NCI-H187 treated with DMSO at 0.1 percent for 48 hours (cell line): ENCODE data around the gene ENKD1.
"Not testable (repeated sequence)": the region's sequence is repeated elsewhere in the genome, so short reads cannot be mapped to it uniquely, and the experiment has no call there.

Experiments used
- DNase-seq: peaks from one replicate; lab custom pipeline; 2025; lab: John Stamatoyannopoulos, UW

The ENKD1 gene, protein sequence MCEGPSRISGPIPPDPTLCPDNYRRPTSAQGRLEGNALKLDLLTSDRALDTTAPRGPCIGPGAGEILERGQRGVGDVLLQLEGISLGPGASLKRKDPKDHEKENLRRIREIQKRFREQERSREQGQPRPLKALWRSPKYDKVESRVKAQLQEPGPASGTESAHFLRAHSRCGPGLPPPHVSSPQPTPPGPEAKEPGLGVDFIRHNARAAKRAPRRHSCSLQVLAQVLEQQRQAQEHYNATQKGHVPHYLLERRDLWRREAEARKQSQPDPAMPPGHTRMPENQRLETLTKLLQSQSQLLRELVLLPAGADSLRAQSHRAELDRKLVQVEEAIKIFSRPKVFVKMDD

DNA sequence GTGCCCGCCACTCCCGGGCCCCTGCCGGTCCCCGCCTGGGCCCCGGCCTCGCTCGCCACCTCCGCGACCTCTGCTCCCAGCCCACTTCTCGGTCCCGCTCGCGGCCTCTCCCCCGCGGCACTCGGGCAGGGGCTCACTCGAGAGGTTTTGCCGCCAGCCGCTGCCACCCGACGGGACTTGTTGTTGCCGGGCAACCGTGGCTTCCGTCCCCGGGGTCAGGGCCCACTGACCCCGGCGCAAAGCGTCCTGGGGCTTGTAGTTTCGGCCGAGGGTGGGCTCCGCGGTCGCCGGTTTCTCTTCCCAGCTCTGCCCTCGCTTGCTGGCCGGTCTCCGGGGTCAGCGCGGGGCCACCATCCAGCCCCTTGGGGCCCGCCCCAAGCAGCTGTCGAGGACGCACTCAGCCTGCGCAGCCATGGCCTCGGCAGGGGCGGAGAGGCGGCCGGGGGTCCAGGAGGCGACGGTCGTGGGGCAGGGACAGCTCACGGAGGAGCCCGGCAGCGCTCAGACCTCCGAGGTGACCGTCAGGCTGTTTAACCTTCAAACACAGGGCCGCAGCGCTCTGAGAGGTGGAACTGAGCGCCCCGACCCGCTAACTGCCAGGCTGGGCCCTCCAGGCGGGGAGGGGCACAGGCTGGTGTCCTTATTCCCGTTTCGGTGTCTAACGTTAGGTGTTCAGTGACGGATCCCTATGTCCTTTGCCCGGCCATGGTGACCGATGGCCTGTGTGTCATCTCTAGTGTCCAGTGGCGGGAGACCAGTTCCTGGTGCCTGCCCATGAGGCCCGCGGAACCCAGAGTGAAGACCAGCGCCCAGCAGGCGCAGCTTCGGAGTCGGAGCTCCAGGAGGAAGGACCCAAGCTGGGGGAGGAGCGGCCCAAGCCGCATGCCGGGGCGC, at the start of gene ENKD1, which contains the start of gene C16orf86:
TSS of gene ENKD1 (minus strand) at position 192 of the 894 bp plus-strand sequence. CDS start 308 bp downstream, outside the sequence.
TSS of gene C16orf86 (plus strand) at position 256 of the 894 bp plus-strand sequence. CDS start at position 413, 157 bp downstream.
- no peak for DNase-seq

DNA sequence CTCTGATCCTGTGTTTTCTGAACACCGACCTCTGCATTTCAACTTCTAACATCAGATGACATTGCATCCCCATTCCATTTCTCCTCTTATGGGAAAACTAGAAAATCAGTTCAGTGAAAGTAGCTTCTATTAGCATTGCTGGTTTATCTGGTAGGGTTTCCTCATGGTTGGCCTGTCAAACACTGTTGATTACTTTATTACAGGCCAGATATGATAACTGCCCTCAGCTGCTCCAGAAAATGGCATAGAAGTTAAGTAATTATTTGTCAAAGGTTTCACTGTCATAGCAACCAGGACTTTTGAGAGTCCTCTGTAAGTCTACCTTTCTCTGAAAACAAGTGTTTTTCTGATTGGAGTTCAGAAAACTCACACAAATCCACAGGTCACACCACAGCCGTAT, 49.5 kb upstream of the ENKD1 start:
- no peak for DNase-seq

DNA sequence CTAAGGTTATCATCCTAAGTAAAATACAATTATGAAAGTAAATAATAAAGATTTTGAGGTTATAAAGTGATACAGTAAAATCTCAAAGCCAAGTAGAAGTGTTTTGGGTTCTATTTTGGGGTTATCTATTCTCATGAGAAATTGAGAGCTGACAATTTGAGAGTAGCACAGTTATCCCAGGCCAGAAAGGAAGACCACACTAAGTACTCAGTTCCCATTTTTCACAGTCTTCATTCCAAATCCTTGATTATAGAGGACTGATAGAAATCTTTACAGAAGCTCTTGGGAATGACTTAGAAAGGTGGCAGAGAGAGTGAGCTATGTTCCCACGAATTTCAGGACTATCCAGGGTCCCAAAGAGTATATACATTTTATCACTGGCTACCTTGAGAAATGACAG, 48.0 kb upstream of the ENKD1 start:
- DNase-seq, result no peak

DNA sequence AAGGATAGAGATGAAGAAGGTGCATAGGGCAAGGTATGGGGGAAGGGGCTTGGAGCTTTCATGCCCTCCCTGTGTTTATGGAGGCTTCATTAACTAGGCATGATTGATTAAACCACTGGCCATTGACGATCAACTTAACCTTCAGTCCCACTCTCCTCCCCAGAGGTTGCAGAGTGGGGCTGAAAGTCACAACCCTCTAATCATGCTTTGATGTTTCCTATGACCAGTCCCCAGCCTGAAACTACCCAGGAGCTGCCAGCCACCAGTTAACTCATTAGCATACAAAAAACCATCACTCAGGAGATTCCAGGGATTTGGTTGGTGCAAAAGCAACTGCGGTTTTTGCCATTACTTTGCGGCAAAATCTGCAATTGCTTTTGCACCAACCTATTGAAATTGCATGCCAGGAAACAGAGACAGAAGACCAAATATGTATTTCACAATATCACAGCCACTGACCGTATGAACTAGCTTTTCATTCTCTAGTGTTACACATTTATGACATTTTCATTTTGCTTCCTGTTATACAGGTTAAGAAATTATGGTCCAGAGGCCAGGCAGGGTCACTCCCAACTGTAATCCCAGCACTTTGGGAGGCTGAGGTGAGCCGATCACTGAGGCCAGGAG, 47.2 kb upstream of the ENKD1 start:
- DNase-seq, result no peak

DNA sequence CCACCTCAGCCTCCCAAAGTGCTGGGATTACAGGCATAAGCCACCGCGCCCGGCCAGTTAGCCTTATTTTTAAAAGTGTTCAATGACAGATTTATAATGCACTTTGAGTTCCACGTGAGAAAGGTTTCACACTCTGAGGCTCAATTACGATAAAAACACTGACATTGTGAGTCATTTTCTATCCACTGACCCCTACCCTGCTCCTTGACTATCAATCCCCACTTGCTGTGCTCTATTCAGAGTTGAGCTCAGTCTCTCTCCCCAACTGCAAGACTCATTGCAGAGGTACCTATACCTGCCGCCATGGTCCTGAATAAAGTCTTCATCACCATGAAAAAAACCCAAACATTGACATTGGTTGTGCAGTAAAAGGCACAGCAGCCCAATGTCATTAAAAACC, 44.1 kb upstream of the ENKD1 start:
- no peak for DNase-seq

DNA sequence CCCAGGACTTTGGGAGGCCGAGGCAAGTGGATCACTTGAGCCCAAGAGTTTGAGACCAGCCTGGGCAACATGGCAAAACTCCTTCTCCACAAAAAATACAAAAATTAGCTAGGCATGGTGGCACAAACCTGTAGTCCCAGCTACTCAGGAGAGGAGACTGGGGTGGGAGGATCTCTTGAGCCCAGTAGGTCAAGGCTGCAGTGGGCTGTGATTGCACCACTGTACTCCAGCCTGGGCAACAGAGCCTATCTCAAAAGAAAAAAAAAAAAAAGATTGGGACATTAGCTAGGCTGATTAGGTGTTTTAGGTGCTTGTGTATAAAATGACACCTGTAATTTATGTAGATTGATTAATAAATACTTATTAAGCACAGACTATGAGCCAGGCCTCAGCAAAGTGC, 42.5 kb upstream of the ENKD1 start:
- DNase-seq, result no peak

DNA sequence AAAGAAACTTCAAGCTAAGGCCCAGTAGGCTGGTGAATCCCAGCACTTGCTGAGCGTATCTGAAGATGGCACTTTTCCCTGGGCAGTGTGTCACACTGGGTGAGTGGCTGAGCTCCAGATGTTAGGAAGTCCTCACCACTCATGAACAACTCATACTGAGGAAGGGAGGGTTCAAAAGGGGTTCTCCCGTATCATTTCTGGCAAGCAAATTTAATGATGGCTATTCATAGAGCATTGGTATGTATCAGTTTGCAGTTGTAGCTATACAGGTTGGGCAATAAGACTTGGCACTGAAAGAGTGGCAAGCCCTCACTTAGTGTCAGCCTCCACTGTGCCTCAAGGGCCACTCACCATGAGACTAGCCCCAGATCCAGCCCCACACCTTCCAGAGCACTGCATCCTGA, 41.8 kb upstream of the ENKD1 start:
- no peak for DNase-seq

DNA sequence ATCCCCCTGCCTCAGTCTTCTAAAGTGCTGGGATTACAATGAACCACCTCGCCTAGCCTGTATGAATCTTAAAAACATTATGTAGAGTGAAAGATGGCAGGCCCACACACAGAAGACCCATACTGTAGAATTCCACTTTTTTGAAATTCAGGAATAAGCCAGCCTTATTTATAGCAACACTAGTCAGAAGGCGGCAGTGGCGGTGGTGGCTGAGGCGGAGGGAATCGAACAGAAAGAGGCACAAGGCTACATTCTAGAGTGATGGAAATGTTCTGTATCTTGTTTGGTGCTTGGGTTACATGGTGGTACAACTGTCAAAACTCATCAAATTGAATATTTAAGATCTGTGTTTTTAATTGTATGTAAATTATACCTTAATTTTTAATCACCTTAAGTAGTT, 41.2 kb upstream of the ENKD1 start:
- no peak for DNase-seq

DNA sequence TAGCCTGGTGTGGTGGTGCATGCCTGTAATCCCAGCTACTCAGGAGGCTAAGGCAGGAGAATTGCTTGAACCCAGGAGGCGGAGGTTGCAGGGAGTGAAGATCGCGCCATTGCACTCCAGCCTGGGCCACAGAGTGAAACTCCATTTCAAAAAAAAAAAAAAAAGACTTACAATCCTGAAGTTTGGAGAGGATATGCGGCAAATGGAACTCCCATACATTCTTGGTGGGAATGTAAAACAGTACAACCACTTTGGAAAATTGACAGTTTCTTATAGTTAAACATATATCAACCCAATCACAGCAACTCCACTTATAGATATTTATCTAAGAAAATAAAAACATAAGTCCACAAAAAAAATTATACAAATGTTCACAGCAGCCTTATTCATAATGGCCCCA, 40.7 kb upstream of the ENKD1 start:
- DNase-seq, result no peak

DNA sequence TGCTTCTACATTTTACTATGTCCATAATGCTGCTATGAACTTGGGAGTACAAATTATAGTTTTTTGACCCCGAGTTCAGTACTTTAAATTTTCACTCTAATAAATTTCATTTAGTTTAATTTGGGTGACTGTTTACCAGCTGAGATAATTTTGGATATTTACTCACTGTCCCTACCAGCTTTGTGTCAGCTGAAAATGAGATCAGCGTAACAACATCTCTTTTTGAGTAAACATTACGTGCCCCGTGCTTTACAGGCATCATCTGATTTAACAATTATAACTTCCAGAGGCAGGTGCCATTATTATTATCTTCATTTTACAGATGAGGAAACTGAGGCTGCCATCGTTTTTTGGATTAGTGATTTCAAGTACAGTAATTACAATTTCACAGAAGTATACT, 37.6 kb upstream of the ENKD1 start:
- no peak for DNase-seq

DNA sequence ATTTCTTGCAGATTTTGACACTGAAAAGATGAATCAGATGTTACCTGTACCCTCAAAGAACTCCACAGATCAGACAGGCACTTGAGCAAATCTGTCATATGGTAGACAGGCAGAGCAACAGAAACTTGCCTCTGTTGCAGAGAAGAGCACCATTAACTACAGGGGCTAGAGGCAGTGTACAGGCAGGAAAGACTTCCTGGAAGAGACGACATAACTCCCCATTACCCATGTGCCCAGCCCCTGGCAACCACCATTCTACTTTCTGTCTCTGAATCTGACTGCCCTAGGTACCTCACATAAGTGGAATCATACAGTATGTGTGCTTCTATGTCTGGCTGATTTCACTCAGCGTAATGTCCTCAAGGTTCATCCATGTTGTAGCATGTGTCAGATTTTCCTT, 37.1 kb upstream of the ENKD1 start:
- no peak for DNase-seq

DNA sequence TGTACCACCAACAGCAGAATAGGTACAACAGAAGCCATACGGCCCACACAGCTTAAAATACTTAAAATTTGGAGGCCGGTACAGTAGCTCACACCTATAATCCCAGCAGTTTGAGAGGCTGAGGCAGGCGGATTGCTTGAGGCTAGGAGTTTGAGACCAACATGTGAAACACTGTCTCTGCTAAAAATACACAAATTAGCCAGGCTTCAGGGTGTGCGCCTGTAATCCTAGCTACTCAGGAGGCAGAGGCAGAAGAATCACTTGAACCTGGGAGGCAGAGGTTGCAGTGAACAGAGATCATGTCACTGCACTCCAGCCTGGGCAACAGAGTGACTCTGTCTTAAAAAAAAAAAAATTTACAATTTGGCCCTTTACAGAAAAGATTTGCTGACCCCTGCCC, 35.6 kb upstream of the ENKD1 start:
- no peak for DNase-seq

DNA sequence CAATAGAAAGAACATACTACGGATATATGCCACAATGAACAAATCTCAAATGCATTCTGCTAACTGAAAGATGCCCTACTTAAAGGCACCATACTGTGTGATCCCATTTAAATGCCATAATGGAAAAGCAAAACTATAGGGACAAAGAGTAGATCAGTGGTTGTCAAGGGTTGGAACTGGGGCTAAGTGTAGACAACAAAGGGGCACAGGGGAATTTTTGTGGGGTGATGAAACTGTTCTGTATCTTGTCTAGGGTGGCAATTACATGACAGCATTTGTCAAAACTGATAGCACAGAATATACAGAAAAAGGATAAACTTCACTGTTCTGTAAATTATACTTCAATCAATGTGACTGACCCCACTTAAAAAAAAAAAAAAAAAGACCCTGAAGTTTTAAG, 34.9 kb upstream of the ENKD1 start:
- DNase-seq, result no peak

DNA sequence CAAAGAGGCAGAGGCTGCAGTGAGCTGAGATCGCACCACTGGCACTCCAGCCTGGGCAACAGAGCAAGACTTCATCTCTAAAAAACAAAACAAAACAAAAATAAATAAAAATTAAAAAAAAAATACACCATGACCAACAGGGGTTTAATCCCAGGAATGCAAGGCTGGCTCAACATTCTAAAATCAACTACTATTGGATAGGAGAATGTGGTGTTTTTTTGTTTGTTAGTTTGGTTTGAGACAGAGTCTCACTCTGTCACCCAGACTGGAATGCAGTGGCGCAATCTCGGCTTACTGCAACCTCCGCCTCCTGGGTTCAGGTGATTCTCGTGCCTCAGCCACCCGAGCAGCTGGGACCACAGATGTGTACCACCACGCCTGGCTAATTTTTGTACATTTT, 32.7 kb upstream of the ENKD1 start:
- DNase-seq, result no peak

DNA sequence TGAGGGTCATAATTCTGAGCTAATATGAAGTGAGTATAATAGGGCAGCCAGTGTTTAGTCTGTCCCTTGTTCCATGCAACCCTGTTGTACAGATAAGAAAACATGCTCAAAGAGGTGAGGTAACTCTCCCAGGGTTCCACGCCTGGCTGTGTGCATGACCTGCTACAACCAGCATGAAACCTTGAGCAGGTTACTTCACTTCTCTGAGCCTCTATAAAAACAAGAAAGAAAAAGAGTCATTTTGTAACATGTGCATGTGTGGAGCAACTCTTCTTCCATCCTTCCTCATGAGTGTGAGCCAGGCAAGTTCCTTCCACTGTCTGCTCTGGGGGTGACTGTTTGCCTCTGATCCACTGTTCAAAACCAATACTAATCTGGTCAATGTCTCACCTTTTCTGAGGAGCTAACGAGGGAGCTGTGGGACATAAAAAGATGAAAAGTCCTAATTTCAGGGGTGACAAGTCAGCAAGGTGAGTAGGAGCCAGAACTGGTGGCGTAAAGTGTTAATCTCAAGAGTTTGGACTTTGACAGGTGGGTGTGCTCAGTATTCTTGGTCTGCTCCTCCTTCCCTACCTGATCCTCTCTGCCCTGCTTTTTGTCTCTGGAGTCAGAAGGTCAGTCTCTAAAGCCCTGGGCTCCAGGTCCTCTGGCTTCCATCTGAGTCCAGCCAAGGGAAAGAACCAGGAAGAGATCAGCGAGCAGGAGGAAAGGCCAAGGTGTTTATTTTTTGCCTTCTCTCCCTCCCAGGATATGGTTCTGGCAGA, 31.1 kb upstream of the ENKD1 start:
- no peak for DNase-seq

DNA sequence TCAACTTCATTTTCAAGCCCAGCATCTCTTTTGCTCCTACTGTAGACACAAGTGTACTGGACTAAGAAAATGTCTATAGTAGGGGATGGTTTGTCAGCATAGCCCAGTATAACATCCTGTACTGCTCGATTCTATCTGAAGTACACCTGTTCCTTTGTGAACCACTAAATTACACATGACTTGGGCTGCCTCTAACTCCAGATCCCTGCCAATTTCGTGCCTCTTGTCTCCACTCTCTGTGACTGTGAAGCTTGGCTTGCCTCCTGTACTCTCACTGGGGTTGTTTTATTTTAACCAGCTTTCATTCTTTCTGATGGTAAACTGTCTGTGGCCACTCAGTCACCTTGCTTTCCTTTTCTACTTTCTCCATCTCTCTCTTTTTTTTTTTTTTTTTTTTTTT, 28.1 kb upstream of the ENKD1 start:
- no peak for DNase-seq

DNA sequence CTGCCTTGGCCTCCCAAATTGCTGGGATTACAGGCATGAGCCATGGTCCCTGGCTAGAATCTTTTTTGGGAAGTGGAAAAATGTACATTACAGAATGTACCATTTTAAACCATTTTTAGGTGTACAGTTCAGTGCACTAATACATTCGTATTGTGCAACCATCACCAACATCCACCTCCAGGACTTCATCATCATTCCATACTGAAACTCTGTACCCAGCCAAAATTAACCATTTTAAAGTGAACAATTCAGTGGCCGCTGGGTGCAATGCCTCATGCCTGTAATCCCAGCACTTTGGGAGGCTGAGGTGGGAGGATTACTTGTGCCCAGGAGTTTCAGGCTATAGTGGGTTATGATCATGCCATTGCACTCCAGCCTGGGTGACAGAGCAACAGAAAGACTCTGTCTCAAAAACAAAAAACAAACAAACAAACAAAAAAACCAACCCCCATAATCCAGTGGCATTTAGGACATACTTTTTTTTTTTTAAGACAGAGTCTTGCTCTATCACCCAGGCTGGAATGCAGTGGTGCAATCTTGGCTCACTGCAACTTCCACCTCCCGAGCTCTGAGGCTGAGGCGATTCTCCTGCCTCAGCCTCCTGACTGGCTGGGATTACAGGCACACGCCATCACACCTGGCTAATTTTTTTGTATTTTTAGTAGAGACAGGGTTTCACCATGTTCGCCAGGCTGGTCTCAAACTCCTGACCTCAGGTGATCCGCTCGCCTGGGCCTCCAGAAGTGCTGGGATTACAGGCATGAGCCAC, 27.2 kb upstream of the ENKD1 start:
- not testable (repeated sequence) for DNase-seq

DNA sequence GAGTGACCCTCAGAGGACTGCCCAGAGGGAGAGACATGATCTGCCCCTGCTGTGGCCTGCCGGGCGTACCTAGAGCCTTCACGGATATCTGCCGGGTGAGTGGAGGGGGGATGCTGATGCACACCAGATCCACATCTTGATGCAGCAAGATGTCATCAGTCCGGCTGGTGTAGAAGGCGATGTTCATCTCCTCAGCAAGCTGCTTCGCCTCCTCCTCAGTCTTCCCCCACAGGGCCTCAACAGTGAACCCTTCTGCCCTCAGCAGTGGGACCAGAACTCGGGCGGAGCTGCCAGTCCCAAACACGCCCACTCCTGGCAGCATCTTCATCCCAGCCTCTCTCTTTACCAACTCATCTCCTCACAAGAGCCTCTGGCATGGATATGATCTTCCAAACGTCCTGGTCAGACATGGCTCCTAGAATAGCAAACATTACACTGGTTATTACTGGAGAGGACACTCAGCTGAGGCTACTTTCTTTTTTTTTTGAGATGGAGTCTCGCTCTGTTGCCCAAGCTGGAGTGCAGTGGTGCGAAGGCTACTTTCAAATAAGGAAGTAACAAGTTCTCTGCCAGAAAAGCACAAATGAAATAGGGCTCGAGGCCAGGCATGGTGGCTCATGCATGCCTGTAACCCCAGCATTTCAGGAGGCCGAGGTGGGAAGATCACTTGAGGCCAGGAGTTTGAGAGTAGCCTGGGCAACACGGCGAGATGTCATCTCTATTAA, 19.0 kb upstream of the ENKD1 start:
- no peak for DNase-seq

DNA sequence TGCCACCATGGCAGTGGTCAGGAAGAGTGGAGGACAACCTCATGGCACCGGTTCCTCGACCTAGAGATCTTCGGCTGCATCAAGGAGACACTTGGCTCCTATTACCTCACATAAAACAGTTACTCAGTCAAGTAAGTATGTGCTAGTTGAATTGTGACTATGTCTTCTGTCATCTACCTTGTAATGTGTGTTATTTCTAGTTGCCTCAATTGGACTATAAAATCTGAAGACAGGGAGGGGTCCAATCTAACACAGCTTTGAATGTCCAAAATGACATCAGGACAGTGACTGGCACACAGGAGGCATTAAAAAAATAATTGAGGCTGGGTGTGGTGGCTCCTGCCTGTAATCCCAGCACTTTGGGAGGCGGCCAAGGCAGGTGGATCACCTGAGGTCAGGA, 17.2 kb upstream of the ENKD1 start:
- DNase-seq, result no peak
